Measurements from ENCODE around the gene PZP.

DNA sequence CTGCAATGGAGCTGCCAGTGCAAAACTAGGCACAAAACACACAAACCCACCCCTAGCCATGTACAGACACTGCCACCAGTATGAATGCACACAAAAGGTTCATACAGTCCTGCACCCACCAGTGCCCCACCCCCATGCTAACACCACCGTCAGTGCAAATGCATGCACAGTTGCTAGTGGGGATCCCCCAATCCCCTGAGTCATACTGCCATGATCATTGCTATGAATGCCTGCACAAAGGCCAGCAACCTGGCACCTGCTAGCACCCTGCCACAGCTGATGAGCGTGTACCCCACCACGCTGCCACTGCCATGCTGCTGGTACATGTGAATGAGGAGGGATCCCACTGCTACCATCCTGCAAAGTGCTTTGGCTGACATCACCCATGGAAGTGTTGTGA is 23.9 kb downstream of the PZP start:
- TF ChIP-seq, protein P1, sequence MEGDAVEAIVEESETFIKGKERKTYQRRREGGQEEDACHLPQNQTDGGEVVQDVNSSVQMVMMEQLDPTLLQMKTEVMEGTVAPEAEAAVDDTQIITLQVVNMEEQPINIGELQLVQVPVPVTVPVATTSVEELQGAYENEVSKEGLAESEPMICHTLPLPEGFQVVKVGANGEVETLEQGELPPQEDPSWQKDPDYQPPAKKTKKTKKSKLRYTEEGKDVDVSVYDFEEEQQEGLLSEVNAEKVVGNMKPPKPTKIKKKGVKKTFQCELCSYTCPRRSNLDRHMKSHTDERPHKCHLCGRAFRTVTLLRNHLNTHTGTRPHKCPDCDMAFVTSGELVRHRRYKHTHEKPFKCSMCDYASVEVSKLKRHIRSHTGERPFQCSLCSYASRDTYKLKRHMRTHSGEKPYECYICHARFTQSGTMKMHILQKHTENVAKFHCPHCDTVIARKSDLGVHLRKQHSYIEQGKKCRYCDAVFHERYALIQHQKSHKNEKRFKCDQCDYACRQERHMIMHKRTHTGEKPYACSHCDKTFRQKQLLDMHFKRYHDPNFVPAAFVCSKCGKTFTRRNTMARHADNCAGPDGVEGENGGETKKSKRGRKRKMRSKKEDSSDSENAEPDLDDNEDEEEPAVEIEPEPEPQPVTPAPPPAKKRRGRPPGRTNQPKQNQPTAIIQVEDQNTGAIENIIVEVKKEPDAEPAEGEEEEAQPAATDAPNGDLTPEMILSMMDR (IDR thresholded peaks at IDR 0.05; ENCODE audit: control extremely low read depth in 1 of 3, insufficient read depth in 1 of 3, low read depth in 1 of 3, low read length in 3 of 3): no peak
- TF ChIP-seq JUN (IDR thresholded peaks at IDR 0.05; ENCODE audit: low read depth, low read length): no peak
- no peak for TF ChIP-seq TEAD4 (IDR thresholded peaks at IDR 0.05; ENCODE audit: low read depth, low read length)
- no peak for TF ChIP-seq CHD2 (IDR thresholded peaks at IDR 0.05; ENCODE audit: low read length)
- no peak for TF ChIP-seq ASH2L (IDR thresholded peaks at IDR 0.05; ENCODE audit: low read length)
- no peak for TF ChIP-seq POLR2AphosphoS5 (IDR thresholded peaks at IDR 0.05; ENCODE audit: low read depth, low read length)
- no peak for TF ChIP-seq EP300 (IDR thresholded peaks at IDR 0.05; ENCODE audit: borderline replicate concordance in 1 of 2, low read depth in 2 of 2, low read length in 2 of 2)
- TF ChIP-seq TAF1 (IDR thresholded peaks at IDR 0.05; ENCODE audit: low read depth, low read length): no peak
- TF ChIP-seq SIX5 (IDR thresholded peaks at IDR 0.05; ENCODE audit: low read depth, low read length): no peak
